DND-41 (cell line): ENCODE results near the gene TSPAN7.

Experiments
- ATAC-seq: fragments of 200-7000 bp; cut with Tn5 transposase; 3 replicates; pipeline ENCODE4 v1.9.1; 2021; ENCODE audit warnings: low read depth; ENCODE audit not compliant: insufficient read depth
- DNase-seq: peaks from one replicate; pipeline ENCODE4 v3.0.0-alpha.2; 2020
- H2AFZ ChIP-seq: 2 replicates; pipeline ENCODE4 v1.6.0; 2012; ENCODE audit warnings: low read depth, low read length
- H3K27ac ChIP-seq: 2 replicates; pipeline ENCODE4 v1.5.1; 2012; ENCODE audit warnings: low read length, inconsistent platforms
- H3K27me3 ChIP-seq: fragments of 200-600 bp; sonication (generic); 2 replicates; pipeline ENCODE4 v1.6.0; 2012; ENCODE audit warnings: low read length, mild to moderate bottlenecking, inconsistent platforms; ENCODE audit not compliant: insufficient read depth, poor library complexity
- H3K36me3 ChIP-seq: 2 replicates; pipeline ENCODE4 v1.5.1; 2012; ENCODE audit warnings: low read length, inconsistent platforms; ENCODE audit not compliant: insufficient read depth
- H3K4me1 ChIP-seq: 2 replicates; pipeline ENCODE4 v1.5.1; 2012; ENCODE audit warnings: mild to moderate bottlenecking, low read length; ENCODE audit not compliant: insufficient read depth
- H3K4me2 ChIP-seq: 2 replicates; pipeline ENCODE4 v1.6.0; 2012; ENCODE audit warnings: mild to moderate bottlenecking, moderate library complexity, low read length, inconsistent platforms; ENCODE audit not compliant: insufficient read depth
- H3K4me3 ChIP-seq, 2 experiments: fragments of 200-600 bp in 1 of 2; shearing (Covaris generic) in 1 of 2; 2 replicates each; pipeline ENCODE4 v1.5.1; 2012 to 2016; ENCODE audit warnings: inconsistent platforms in 2 of 2, low read length in 2 of 2, mild to moderate bottlenecking in 2 of 2, low read depth in 1 of 2, moderate library complexity in 1 of 2
- H3K79me2 ChIP-seq: 2 replicates; pipeline ENCODE4 v1.6.0; 2012; ENCODE audit warnings: low read length, inconsistent platforms; ENCODE audit not compliant: insufficient read depth
- H3K9ac ChIP-seq: 2 replicates; pipeline ENCODE4 v1.6.0; 2012; ENCODE audit warnings: low read depth, mild to moderate bottlenecking, inconsistent platforms, low read length, moderate library complexity
- H3K9me3 ChIP-seq: 2 replicates; pipeline ENCODE4 v1.5.1; 2012; ENCODE audit warnings: low read length, moderate library complexity, mild to moderate bottlenecking, inconsistent platforms; ENCODE audit not compliant: insufficient read depth, severe bottlenecking
- H4K20me1 ChIP-seq: 2 replicates; pipeline ENCODE4 v1.6.0; 2012; ENCODE audit warnings: low read length; ENCODE audit not compliant: insufficient read depth
- EZH2 ChIP-seq: IDR thresholded peaks from 3 replicates; pipeline ENCODE4 v1.6.1; 2012; ENCODE audit warnings: borderline replicate concordance, low read depth, mild to moderate bottlenecking, moderate library complexity, low read length, inconsistent platforms; ENCODE audit not compliant: severe bottlenecking
- TF ChIP-seq, protein P1 (sequence below): IDR thresholded peaks from 2 replicates; pipeline ENCODE4 v1.5.1; 2012; ENCODE audit warnings: borderline replicate concordance, low read length, moderate library complexity, mild to moderate bottlenecking; ENCODE audit not compliant: poor library complexity, severe bottlenecking; ENCODE audit errors: extremely low read depth

TSPAN7 gene

GRCh38 chrX:38575888-38576287, 14.5 kb downstream of the TSPAN7 start:
- no peaks in the 10 kb centered on the region for H3K27me3 ChIP-seq
- H3K4me1 ChIP-seq: no peaks in the 10 kb centered on the region
- no peaks in the 10 kb centered on the region for H3K79me2 ChIP-seq
- H2AFZ ChIP-seq: no peak overlapping the region
- no peak overlapping the region for H3K27ac ChIP-seq
- H3K4me3 ChIP-seq: no peak overlapping the region
- no peak for DNase-seq
- H3K9ac ChIP-seq: no peak overlapping the region
- no peaks in the 10 kb centered on the region for H3K36me3 ChIP-seq
- H3K4me2 ChIP-seq: no peak overlapping the region
- ATAC-seq: no peak
- no peaks in the 10 kb centered on the region for H3K9me3 ChIP-seq
- TF ChIP-seq, protein P1, sequence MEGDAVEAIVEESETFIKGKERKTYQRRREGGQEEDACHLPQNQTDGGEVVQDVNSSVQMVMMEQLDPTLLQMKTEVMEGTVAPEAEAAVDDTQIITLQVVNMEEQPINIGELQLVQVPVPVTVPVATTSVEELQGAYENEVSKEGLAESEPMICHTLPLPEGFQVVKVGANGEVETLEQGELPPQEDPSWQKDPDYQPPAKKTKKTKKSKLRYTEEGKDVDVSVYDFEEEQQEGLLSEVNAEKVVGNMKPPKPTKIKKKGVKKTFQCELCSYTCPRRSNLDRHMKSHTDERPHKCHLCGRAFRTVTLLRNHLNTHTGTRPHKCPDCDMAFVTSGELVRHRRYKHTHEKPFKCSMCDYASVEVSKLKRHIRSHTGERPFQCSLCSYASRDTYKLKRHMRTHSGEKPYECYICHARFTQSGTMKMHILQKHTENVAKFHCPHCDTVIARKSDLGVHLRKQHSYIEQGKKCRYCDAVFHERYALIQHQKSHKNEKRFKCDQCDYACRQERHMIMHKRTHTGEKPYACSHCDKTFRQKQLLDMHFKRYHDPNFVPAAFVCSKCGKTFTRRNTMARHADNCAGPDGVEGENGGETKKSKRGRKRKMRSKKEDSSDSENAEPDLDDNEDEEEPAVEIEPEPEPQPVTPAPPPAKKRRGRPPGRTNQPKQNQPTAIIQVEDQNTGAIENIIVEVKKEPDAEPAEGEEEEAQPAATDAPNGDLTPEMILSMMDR: no peak
- no peak for TF ChIP-seq EZH2
- H4K20me1 ChIP-seq: no peaks in the 10 kb centered on the region

DNA sequence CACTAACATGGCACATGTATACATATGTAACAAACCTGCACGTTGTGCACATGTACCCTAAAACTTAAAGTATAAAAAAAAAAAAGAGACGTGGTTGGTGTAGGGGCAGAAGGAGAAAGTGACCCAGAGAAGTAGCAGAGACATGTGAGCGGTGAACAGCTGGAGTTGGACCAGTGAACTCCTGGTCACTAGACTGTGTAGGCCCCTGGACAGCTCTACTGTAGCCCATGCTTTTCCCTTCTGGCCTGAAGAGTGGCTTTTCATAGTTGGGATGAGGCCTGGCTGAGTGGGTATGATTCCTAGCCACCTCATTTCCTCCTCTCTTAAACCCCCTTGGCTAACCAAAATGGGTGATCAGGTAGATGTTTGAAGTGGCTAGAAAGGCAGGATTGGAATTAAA, 16.4 kb downstream of the TSPAN7 start:
- H3K4me2 ChIP-seq: no peak overlapping the region
- no peak overlapping the region for H3K9ac ChIP-seq
- ATAC-seq (no peak), DNase-seq (no peak)
- H2AFZ ChIP-seq: no peak overlapping the region
- H3K4me1 ChIP-seq: no peaks in the 10 kb centered on the region
- no peak overlapping the region for H3K4me3 ChIP-seq
- no peak for TF ChIP-seq EZH2
- TF ChIP-seq, protein P1: no peak
- H3K9me3 ChIP-seq: no peaks in the 10 kb centered on the region
- H3K27me3 ChIP-seq: no peaks in the 10 kb centered on the region
- H4K20me1 ChIP-seq: no peaks in the 10 kb centered on the region
- no peaks in the 10 kb centered on the region for H3K79me2 ChIP-seq
- no peaks in the 10 kb centered on the region for H3K36me3 ChIP-seq
- H3K27ac ChIP-seq: no peak overlapping the region

DNA sequence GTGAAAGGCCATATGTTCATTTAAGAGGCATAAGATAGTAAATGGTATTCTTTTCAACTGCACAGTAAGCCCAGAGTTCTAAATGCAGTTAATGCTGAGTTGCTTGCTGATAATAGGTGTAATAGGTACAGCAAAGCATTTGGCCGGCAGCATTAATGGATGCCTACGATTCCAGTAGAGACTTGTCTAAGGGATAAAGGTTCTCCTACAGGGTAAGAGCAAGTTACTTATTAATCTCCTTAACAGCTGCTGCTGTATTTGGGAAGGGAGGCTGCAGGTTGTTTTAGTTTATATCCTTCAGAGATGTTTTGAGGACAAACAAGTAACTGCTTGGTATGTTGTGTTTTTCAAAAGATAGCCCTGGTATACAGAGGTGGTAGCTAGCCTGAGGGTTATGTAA, 16.8 kb downstream of the TSPAN7 start:
- ATAC-seq (no peak), DNase-seq (no peak)
- H3K9me3 ChIP-seq: no peaks in the 10 kb centered on the region
- no peak overlapping the region for H3K4me3 ChIP-seq
- H3K4me1 ChIP-seq: no peaks in the 10 kb centered on the region
- no peak for TF ChIP-seq EZH2
- TF ChIP-seq, protein P1: no peak
- H2AFZ ChIP-seq: no peak overlapping the region
- H3K36me3 ChIP-seq: no peaks in the 10 kb centered on the region
- no peaks in the 10 kb centered on the region for H3K27me3 ChIP-seq
- H3K9ac ChIP-seq: no peak overlapping the region
- H3K79me2 ChIP-seq: no peaks in the 10 kb centered on the region
- no peak overlapping the region for H3K27ac ChIP-seq
- no peak overlapping the region for H3K4me2 ChIP-seq
- no peaks in the 10 kb centered on the region for H4K20me1 ChIP-seq

DNA sequence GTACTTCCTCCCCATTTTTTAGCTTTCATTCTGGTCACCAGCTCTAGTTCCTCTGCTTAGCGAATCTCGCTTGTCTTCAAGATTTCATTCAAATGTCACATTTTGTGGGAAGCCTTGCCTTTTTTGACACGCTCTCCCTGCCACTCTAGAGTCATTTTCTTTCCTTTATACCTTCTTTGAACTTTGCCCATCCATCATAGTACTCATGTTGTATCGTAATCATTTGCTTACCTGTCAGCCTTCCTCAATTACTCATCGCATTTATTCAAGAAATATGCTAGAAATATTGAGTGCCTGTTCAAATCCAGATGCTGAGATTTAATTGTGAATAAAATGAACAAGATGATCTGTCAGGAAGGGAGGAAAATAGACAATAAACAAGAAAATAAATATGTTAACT, 21.8 kb downstream of the TSPAN7 start:
- Histone ChIP-seq H4K20me1 (no peaks in the 10 kb centered on the region), H3K27ac (no peak overlapping the region), H3K36me3 (no peaks in the 10 kb centered on the region), H3K9ac (no peak overlapping the region), H3K4me3 (no peak overlapping the region), H3K27me3 (no peaks in the 10 kb centered on the region), H2AFZ (no peak overlapping the region), H3K4me2 (no peak overlapping the region), H3K9me3 (no peaks in the 10 kb centered on the region), H3K79me2 (no peaks in the 10 kb centered on the region), H3K4me1 (no peaks in the 10 kb centered on the region)
- TF ChIP-seq EZH2: no peak
- TF ChIP-seq, protein P1: no peak
- DNase-seq (no peak), ATAC-seq (no peak)
